ENCODE results near the gene PRPSAP1.

The PRPSAP1 gene

GRCh38 chr17:76359375-76359774 is 5.7 kb upstream of the PRPSAP1 start:
- TF ChIP-seq GATA2 (IDR thresholded peaks at IDR 0.05; ENCODE audit: low read depth, low read length): no peak
- TF ChIP-seq GATA3 (IDR thresholded peaks at IDR 0.05; ENCODE audit: low read depth, low read length): no peak

- TF ChIP-seq GATA2 (IDR thresholded peaks at IDR 0.05; ENCODE audit: low read depth, low read length): no peak
- TF ChIP-seq GATA3 (IDR thresholded peaks at IDR 0.05; ENCODE audit: low read depth, low read length): no peak
These were observed 4.0 kb upstream of the PRPSAP1 start for GRCh38 chr17:76357597-76358158.

- TF ChIP-seq GATA3 (IDR thresholded peaks at IDR 0.05; ENCODE audit: low read depth, low read length) (no peak), GATA2 (IDR thresholded peaks at IDR 0.05; ENCODE audit: low read depth, low read length) (no peak)
These were observed 3.2 kb upstream of the PRPSAP1 start for GRCh38 chr17:76356803-76357456.

GRCh38 chr17:76354747-76355310 is 1.1 kb upstream of the PRPSAP1 start:
- no peak for TF ChIP-seq GATA3 (IDR thresholded peaks at IDR 0.05; ENCODE audit: low read depth, low read length)
- no peak for TF ChIP-seq GATA2 (IDR thresholded peaks at IDR 0.05; ENCODE audit: low read depth, low read length)

- no peak for TF ChIP-seq GATA3 (IDR thresholded peaks at IDR 0.05; ENCODE audit: low read depth, low read length)
- no peak for TF ChIP-seq GATA2 (IDR thresholded peaks at IDR 0.05; ENCODE audit: low read depth, low read length)
These were observed 607 bp upstream of the PRPSAP1 start for GRCh38 chr17:76354317-76354729.

GRCh38 chr17:76353004-76353598 is 615 bp downstream of the PRPSAP1 start:
- TF ChIP-seq GATA3 (IDR thresholded peaks at IDR 0.05; ENCODE audit: low read depth, low read length): no peak
- TF ChIP-seq GATA2 (IDR thresholded peaks at IDR 0.05; ENCODE audit: low read depth, low read length): no peak

- TF ChIP-seq GATA3 (IDR thresholded peaks at IDR 0.05; ENCODE audit: low read depth, low read length): no peak
- no peak for TF ChIP-seq GATA2 (IDR thresholded peaks at IDR 0.05; ENCODE audit: low read depth, low read length)
These were observed 2.1 kb downstream of the PRPSAP1 start for GRCh38 chr17:76351526-76352071.

GRCh38 chr17:76350463-76350862 is 3.3 kb downstream of the PRPSAP1 start:
- TF ChIP-seq GATA2 (IDR thresholded peaks at IDR 0.05; ENCODE audit: low read depth, low read length) (no peak), GATA3 (IDR thresholded peaks at IDR 0.05; ENCODE audit: low read depth, low read length) (no peak)

- TF ChIP-seq GATA3 (IDR thresholded peaks at IDR 0.05; ENCODE audit: low read depth, low read length) (no peak), GATA2 (IDR thresholded peaks at IDR 0.05; ENCODE audit: low read depth, low read length) (no peak)
These were observed 8.2 kb downstream of the PRPSAP1 start for GRCh38 chr17:76345377-76345974.

GRCh38 chr17:76343106-76343505 is 10.6 kb downstream of the PRPSAP1 start:
- TF ChIP-seq GATA2 (IDR thresholded peaks at IDR 0.05; ENCODE audit: low read depth, low read length): peak; percentile 60; the same call in 1 of the 2 replicates
- no peak for TF ChIP-seq GATA3 (IDR thresholded peaks at IDR 0.05; ENCODE audit: low read depth, low read length)

- TF ChIP-seq GATA3 (IDR thresholded peaks at IDR 0.05; ENCODE audit: low read depth, low read length) (no peak), GATA2 (IDR thresholded peaks at IDR 0.05; ENCODE audit: low read depth, low read length) (no peak; the same call in 1 of the 2 replicates)
These were observed 12.4 kb downstream of the PRPSAP1 start for GRCh38 chr17:76341301-76341700.

GRCh38 chr17:76337413-76337777 is 16.3 kb downstream of the PRPSAP1 start:
- TF ChIP-seq GATA2 (IDR thresholded peaks at IDR 0.05; ENCODE audit: low read depth, low read length) (no peak), GATA3 (IDR thresholded peaks at IDR 0.05; ENCODE audit: low read depth, low read length) (no peak)

- no peak for TF ChIP-seq GATA3 (IDR thresholded peaks at IDR 0.05; ENCODE audit: low read depth, low read length)
- TF ChIP-seq GATA2 (IDR thresholded peaks at IDR 0.05; ENCODE audit: low read depth, low read length): no peak
These were observed 16.8 kb downstream of the PRPSAP1 start for GRCh38 chr17:76336756-76337412.
